Effector CD8-positive, alpha-beta T cell (primary cell): ENCODE measurements around the gene ADPGK.
A peak's percentile ranks its signal among the peaks of the same experiment; 100 is the strongest.
"Not testable (repeated sequence)": the region's sequence is repeated elsewhere in the genome, so short reads cannot be mapped to it uniquely, and the experiment has no call there.

Source experiments
- DNase-seq: peaks from one replicate; lab custom pipeline; 2025; lab: John Stamatoyannopoulos, UW

The ADPGK gene

DNA sequence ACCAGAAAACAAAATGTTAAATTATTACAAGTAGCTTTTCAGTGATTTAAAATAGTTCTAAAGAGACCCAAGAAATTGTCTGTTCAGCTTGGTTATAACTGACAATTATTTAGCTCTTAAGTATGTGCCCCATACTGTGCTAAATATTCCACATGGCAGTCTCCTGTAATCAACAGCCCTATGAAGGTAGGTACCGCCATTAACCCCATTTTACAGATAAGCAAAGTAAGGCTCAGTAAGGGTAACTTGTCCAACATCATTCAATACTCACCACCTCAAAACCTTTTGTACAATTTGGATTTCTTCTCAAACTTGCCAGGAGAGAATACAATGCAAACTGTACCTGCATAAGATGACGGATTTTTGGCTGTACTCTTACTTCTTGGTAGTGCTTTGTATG, 33.9 kb downstream of the ADPGK start:
- DNase-seq = no peak

DNA sequence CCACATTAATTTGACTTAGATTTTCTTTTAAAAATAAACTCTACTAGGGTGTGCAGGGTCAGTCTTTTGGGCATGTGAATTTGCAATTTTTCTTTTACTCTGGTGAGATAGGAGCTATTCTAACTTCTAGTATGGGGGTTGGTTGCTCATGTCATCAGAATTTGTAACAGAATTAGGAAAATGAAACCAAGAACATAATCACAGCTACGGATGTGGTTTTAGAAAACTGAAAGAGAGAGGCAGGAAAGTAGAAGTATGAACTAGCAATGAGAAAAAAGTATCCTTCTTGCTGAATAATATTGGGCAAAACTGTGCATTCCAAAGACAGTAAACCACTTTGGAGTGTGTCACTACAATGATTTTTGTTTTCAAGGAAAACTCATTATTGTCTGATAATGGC, 43.3 kb downstream of the ADPGK start:
- DNase-seq = no peak

GRCh38 chr15:72737723-72738122, 45.8 kb downstream of the ADPGK start:
- no peak for DNase-seq

- no peak for DNase-seq
Observed at GRCh38 chr15:72737061-72737460, 46.5 kb downstream of the ADPGK start.

DNA sequence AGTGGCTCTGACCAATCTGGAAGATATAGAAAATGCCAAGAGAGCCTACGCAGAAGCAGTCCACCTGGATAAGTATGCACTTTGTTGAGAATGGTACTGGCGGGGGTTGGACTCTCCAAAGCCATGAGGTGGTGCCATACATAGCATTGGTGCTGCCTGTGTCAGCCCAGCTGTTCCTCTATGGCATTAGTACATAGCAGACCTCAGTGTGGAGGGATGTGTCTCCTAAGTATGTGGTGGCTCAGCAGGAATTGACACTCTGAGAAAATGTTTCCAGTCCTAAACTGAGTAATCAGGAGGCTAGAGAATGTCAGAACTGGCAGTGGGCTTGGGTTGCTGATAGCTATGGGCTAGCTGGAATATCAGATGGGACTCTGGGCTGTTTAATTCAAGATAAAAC, 48.4 kb downstream of the ADPGK start:
- no peak for DNase-seq

DNA sequence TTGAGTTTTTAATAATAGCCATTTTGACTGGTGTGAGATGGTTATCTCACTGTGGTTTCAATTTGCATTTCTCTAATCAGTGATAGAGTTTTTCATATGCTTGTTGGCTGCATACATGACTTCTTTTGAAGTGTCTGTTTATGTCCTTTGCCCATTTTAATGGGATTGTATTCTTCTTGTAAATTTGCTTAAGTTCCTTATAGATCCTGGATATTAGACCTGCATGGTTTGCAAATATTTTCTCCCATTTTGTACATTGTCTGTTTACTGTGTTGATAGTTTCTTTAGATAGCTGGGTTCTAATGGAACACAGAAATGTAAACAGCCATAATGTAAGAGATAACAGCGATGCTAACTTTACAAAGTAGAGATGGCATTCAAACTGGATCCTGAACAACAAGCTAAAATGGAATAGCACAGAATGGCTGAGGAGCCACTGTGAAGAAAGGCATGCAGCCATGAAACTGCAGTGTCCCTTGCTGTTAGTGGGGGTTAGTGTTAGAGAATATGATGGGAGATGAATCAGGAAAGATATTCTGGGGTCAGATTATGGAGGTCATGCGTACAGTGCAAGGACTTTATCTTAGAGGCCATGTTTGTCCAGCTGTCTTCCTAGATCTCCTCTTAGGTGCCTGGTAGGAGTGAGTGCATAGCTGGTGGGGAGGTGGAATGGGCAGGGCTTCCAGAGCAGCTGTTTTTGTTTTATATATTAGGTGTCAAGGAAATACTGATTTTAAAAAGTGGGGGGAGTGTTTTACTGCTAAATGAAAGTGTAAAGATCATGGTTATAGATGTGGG, 49.4 kb downstream of the ADPGK start:
- no peak for DNase-seq

DNA sequence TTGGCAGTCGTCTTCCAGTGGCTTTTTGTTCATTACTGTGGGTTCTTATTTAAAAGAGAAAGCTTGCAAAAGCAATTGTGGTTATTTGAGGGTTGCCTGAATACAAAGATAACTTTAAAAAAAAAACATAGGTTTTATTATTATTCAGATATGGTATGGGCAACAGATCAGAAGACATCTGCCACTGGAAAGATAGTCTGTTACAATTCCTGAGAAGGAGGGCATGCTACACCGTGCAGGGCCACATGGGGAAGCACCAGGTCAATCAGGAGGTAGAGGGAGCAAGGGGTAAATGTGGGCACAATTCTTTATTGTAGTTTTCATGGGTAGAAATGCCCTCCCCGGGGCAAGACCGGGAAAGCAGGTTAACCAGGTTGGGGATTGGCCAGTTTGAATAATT, 51.0 kb downstream of the ADPGK start:
- DNase-seq = no peak

DNA sequence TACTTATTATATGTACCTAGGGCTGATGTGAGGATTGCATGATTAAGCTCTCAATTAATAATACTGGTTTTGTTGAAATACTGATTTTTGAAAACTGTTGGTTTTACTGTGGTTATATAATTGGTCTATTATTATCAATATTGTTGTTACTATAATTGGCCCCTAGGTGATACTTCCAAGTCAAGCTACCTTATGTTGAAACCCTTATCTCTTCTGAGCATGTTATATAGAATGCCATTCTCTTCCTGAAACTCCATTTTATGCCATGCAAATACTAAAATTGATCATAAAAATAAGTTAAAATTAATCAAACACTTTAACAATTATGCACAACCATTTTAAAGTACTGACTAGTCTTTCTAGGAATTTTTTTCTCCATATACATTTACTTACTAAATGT, 51.5 kb downstream of the ADPGK start:
- DNase-seq = no peak

- DNase-seq = no peak
Observed at GRCh38 chr15:72728821-72729220, 54.7 kb downstream of the ADPGK start.

- not testable (repeated sequence) for DNase-seq
Observed at GRCh38 chr15:72728249-72728648, 55.3 kb downstream of the ADPGK start.

- no peak for DNase-seq
Observed at GRCh38 chr15:72727154-72727553, 56.4 kb downstream of the ADPGK start.

DNA sequence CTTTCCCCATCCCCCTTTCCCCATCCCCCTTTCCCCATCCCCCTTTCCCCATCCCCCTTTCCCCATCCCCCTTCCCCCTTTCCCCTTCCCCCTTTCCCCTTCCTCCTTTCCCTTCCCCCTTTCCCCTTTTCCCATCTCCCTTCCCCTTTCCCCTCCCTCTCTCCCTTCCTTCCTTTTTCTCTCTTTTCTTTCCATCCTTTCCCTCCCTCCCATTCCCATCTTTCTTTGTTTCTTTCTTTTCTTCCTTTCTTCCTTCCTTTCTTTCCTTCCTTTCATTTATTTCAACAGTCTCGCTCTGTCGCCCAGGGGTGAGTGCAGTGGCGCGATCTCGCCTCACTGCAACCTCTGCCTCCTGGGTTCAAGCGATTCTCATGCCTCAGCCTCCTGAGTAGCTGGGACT, 57.7 kb downstream of the ADPGK start:
- not testable (repeated sequence) for DNase-seq

DNA sequence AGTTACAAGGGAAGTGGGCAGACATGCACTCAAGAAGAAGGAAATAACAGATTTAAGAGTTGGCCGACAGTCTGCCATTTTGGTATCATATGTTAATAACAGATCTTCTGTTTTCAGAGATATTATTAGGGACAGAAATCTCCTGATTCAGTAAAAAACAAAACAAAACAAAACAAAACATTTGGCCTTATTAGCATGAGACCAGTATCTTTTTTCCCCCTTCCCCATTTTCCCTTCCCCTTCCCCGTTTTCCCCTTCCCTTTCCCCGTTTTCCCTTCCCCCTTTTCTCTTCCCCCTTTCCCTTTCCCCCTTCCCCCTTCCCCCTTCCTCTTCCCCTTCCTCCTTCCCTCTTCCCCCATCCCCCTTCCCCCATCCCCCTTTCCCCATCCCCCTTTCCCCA, 58.1 kb downstream of the ADPGK start:
- no peak for DNase-seq

DNA sequence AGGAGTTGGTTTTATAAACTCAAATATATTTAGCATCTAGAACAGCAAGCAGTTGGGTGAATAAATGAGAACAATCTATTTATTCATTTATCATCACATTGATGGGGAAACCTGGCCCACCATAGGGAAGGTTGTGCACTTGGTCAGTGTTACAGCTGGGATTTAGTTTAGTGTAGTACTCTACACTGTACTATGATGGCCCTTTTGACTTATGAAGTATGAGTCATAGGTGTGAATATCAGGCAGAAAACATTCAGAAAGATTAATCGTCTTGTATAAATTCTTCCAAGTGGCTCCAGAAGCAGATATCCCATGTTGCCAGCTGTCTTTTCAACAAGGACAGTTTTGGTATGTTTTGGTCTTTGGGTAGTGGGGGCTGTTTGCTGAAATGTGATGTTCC, 59.5 kb downstream of the ADPGK start:
- DNase-seq = no peak

- peak; percentile 33 for DNase-seq
Observed at GRCh38 chr15:72722071-72722696, 61.4 kb downstream of the ADPGK start.

GRCh38 chr15:72708551-72709303, 74.8 kb downstream of the ADPGK start:
- not testable (repeated sequence) for DNase-seq

DNA sequence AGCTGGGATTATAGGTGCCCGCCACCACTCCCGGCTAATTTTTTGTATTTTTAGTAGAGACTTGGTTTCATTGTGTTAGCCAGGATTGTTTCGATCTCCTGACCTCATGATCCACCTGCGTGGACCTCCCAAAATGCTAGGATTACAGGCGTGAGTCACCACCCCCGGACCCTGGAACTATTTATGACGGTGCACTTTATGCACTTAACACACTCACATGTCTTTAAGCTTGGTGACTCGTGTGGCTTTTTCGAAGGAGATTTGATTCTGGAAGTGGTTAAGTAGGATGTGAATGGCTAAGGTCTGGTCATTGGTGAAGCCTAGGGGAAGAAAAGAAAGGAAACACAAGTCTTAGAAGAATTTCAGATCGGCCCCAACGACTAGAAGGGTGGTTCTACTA, 77.3 kb downstream of the ADPGK start:
- DNase-seq = no peak
